HFFc6 (cell line): ENCODE data around the gene CNTFR. TPM values are rescaled to one million over a fixed set of nuclear protein-coding genes. Genes with fewer than 3 reads are reported as not detected.
"Not testable (repeated sequence)": the region's sequence is repeated elsewhere in the genome, so short reads cannot be mapped to it uniquely, and the experiment has no call there.

Experiments used
- DNase-seq: peaks from one replicate; pipeline ENCODE4 v3.0.0-alpha.2; 2018
- H3K27ac Mint-ChIP-seq: 2 replicates; pipeline ENCODE4 v1.8.0; 2020; ENCODE audit warnings: mild to moderate bottlenecking, mixed read lengths
- H3K27me3 Mint-ChIP-seq: 2 replicates; pipeline ENCODE4 v1.8.0; 2021; ENCODE audit warnings: mild to moderate bottlenecking, moderate library complexity, mixed read lengths; ENCODE audit not compliant: insufficient read depth
- H3K36me3 Mint-ChIP-seq: 2 replicates; pipeline ENCODE4 v1.8.0; 2021; ENCODE audit warnings: low read depth, mixed read lengths
- H3K4me1 Mint-ChIP-seq: 2 replicates; pipeline ENCODE4 v1.8.0; 2020; ENCODE audit warnings: low read depth, mixed read lengths
- H3K4me3 Mint-ChIP-seq: 2 replicates; pipeline ENCODE4 v1.8.0; 2020; ENCODE audit warnings: mild to moderate bottlenecking, moderate library complexity, mixed read lengths
- H3K9me3 Mint-ChIP-seq: 2 replicates; pipeline ENCODE4 v1.8.0; 2020; ENCODE audit warnings: mild to moderate bottlenecking, mixed read lengths
- CTCF ChIP-seq: fragments of 200-600 bp; sonication (generic); IDR thresholded peaks from 2 replicates; pipeline ENCODE4 v1.5.0; 2021; ENCODE audit warnings: antibody characterized with exemption, mild to moderate bottlenecking
- total RNA-seq, 6 experiments: library from RNA; stranded (reverse); fragmentation: NEBNext Ultra II Directional; extraction: Animal tissue kit (Norgen Biotek cat#: 25700); gene quantifications; 2 replicates in 1 of 6; 3 replicates in 5 of 6; pipeline ENCODE4 v1.2.3, GENCODE V29; 2021

The CNTFR gene
- total RNA-seq, 6 experiments from 2014 or later, result not detected

- H3K9me3 Mint-ChIP-seq, result no peaks in the 10 kb centered on the region
- no peak for TF ChIP-seq CTCF
- peak; percentile 75 for DNase-seq
- peaks cover 27% of the 10 kb centered on the region for H3K27me3 Mint-ChIP-seq
- H3K4me1 Mint-ChIP-seq, result peaks cover 8% of the 10 kb centered on the region
- no peak overlapping the region for H3K27ac Mint-ChIP-seq
- H3K4me3 Mint-ChIP-seq, result no peak overlapping the region
- no peaks in the 10 kb centered on the region for H3K36me3 Mint-ChIP-seq
These were observed 48.7 kb downstream of the CNTFR start for GRCh38 chr9:34540827-34541226.

- Mint-ChIP-seq H3K27ac (no peak overlapping the region), H3K4me3 (no peak overlapping the region), H3K4me1 (peaks cover 8% of the 10 kb centered on the region), H3K27me3 (peaks cover 46% of the 10 kb centered on the region), H3K36me3 (no peaks in the 10 kb centered on the region), H3K9me3 (no peaks in the 10 kb centered on the region)
- no peak for TF ChIP-seq CTCF
- DNase-seq, result no peak
These were observed 52.8 kb downstream of the CNTFR start for GRCh38 chr9:34536685-34537084.

GRCh38 chr9:34532041-34532440, 57.5 kb downstream of the CNTFR start:
- not testable (repeated sequence) for H3K9me3 Mint-ChIP-seq, H3K36me3 Mint-ChIP-seq, H3K4me3 Mint-ChIP-seq, H3K27ac Mint-ChIP-seq, H3K4me1 Mint-ChIP-seq, DNase-seq
- peaks cover 55% of the 10 kb centered on the region for H3K27me3 Mint-ChIP-seq

GRCh38 chr9:34526026-34526425, 63.5 kb downstream of the CNTFR start:
- Mint-ChIP-seq H3K27me3 (peaks cover 20% of the 10 kb centered on the region), H3K4me1 (peaks cover 5% of the 10 kb centered on the region), H3K4me3 (no peak overlapping the region), H3K27ac (no peak overlapping the region), H3K9me3 (no peaks in the 10 kb centered on the region; the same call in 1 of the 2 replicates), H3K36me3 (no peaks in the 10 kb centered on the region)
- TF ChIP-seq CTCF, result no peak
- no peak for DNase-seq

- no peak for TF ChIP-seq CTCF
- Mint-ChIP-seq H3K9me3 (no peaks in the 10 kb centered on the region), H3K4me1 (peaks cover 5% of the 10 kb centered on the region), H3K4me3 (no peak overlapping the region), H3K27ac (no peak overlapping the region), H3K36me3 (no peaks in the 10 kb centered on the region), H3K27me3 (peaks cover 19% of the 10 kb centered on the region)
- DNase-seq, result no peak
These were observed 65.2 kb downstream of the CNTFR start for GRCh38 chr9:34524349-34524748.

- Mint-ChIP-seq H3K27me3 (peaks cover 24% of the 10 kb centered on the region), H3K4me1 (peaks cover 5% of the 10 kb centered on the region), H3K9me3 (no peaks in the 10 kb centered on the region), H3K36me3 (no peaks in the 10 kb centered on the region), H3K27ac (no peak within 1 kb of the TSS), H3K4me3 (peak within 1 kb of the TSS; percentile 71)
- no peak for TF ChIP-seq CTCF
- DNase-seq, result peak; percentile 78
These were observed 66.3 kb downstream of the CNTFR start, which contains the start of gene ENHO for GRCh38 chr9:34522971-34523797. Gene ENHO (minus strand): TSS chr9:34522990. CDS start chr9:34521695, 1,295 bp downstream.
